ENCODE results near the gene CD300LF. TPM values are rescaled to one million over a fixed set of nuclear protein-coding genes. Genes with fewer than 3 reads are reported as not detected.

CD300LF gene
- total RNA-seq, 1 experiment from 2014 or later, result not detected

DNA sequence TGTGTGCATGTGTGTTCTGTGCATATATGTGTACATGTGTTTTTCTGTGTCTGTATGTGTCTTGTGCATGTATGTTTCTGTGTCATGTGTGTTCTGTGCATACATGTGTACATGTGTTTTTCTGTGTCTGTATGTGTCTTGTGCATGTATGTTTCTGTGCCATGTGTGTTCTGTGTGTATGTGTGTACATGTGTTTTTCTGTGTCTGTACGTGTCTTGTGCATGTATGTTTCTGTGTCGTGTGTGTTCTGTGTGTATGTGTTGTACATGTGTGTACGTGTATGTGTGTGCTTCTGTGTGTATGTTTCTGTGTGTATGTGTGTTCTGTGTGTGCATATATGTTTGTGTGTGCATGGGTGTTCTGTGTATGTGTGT is 16.0 kb upstream of the CD300LF start:
- POLR2A ChIA-PET (ENCODE audit: unreplicated experiment), result no interaction called here

DNA sequence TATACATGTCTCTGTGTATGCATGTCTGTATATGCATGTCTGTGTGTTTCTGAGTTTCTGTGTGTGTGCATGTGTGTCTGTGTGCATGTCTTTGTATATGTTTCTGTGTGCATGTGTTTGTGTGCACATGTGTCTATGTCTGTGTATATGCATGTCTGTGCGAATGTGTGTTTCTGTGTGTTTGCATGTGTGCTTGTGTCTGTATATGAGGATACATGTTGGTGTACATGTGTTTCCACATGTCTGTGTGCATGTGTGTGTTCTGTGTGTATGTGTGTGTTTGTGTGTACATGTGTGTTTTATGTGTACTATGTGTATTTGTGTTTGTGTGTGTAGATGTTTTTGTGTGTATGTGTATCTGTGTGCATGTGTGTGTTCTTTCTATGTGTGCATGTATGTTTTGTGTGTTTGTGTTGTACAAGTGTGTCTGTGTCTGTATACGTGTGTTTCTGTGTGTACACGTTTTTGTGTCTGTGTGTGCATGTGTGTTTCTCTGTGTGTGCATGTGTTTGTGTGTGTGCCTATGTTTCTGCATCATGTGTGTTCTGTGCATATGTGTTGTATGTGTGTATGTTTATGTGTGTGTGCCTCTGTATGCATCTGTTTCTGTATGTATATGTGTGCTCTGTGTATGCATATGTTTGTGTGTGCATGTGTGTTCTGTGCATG is 15.4 kb upstream of the CD300LF start:
- Histone ChIP-seq H3K79me2 (ENCODE audit: low read length) (no peaks in the 10 kb centered on the region), H2AFZ (ENCODE audit: low read length) (no peak overlapping the region), H3F3A (ENCODE audit: low read length, unreplicated experiment) (peaks cover 5% of the 10 kb centered on the region), H3K36me3 (ENCODE audit: low read depth, low read length) (no peaks in the 10 kb centered on the region), H4K20me1 (ENCODE audit: low read length) (no peaks in the 10 kb centered on the region), H3K9ac (ENCODE audit: low read length) (no peak overlapping the region), H3K4me3 (ENCODE audit: low read length) (no peak overlapping the region), H3K27me3 (ENCODE audit: low read length) (peaks cover 39% of the 10 kb centered on the region), H3K9me2 (replicated peaks; ENCODE audit: low read length) (no peaks in the 10 kb centered on the region), H3K27ac (ENCODE audit: low read length) (no peak overlapping the region), H3K4me1 (ENCODE audit: insufficient read depth, low read length) (peaks cover 11% of the 10 kb centered on the region; the same call in 1 of the 2 replicates), H3K4me2 (ENCODE audit: low read length) (no peak overlapping the region), H3K9me3 (ENCODE audit: low read length) (no peaks in the 10 kb centered on the region)
- TF ChIP-seq EZH2phosphoT487 (IDR thresholded peaks at IDR 0.05; ENCODE audit: borderline replicate concordance, low read length), result no peak
- TF ChIP-seq, protein P1, sequence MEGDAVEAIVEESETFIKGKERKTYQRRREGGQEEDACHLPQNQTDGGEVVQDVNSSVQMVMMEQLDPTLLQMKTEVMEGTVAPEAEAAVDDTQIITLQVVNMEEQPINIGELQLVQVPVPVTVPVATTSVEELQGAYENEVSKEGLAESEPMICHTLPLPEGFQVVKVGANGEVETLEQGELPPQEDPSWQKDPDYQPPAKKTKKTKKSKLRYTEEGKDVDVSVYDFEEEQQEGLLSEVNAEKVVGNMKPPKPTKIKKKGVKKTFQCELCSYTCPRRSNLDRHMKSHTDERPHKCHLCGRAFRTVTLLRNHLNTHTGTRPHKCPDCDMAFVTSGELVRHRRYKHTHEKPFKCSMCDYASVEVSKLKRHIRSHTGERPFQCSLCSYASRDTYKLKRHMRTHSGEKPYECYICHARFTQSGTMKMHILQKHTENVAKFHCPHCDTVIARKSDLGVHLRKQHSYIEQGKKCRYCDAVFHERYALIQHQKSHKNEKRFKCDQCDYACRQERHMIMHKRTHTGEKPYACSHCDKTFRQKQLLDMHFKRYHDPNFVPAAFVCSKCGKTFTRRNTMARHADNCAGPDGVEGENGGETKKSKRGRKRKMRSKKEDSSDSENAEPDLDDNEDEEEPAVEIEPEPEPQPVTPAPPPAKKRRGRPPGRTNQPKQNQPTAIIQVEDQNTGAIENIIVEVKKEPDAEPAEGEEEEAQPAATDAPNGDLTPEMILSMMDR (conservative IDR thresholded peaks at IDR 0.05; ENCODE audit: low read depth, low read length), result no peak
- no peak for TF ChIP-seq EZH2 (IDR thresholded peaks at IDR 0.05; ENCODE audit: low read length, unreplicated experiment)
- ChIA-PET CTCF (no interaction called here), POLR2A (ENCODE audit: unreplicated experiment) (no interaction called here)
- ATAC-seq, result no peak
- intact Hi-C loops (cut with micrococcal nuclease), result no loop called here
- BruUV-seq (replicated peaks), result no TSS peak
- DNase-seq, result no peak

More for the DNA sequence above, 16.0 kb upstream of the CD300LF start:
- CTCF ChIA-PET, result no interaction called here
- no peaks in the 10 kb centered on the region for H3K36me3 ChIP-seq (ENCODE audit: low read depth, low read length)
- peaks cover 11% of the 10 kb centered on the region; the same call in 1 of the 2 replicates for H3K4me1 ChIP-seq (ENCODE audit: insufficient read depth, low read length)
- no peak overlapping the region for H3K4me2 ChIP-seq (ENCODE audit: low read length)
- H3K27ac ChIP-seq (ENCODE audit: low read length), result no peak overlapping the region
- BruUV-seq (replicated peaks), result no TSS peak
- peaks cover 5% of the 10 kb centered on the region for H3F3A ChIP-seq (ENCODE audit: low read length, unreplicated experiment)
- TF ChIP-seq, protein P1 (conservative IDR thresholded peaks at IDR 0.05; ENCODE audit: low read depth, low read length), result no peak
- TF ChIP-seq EZH2 (IDR thresholded peaks at IDR 0.05; ENCODE audit: low read length, unreplicated experiment) (no peak), EZH2phosphoT487 (IDR thresholded peaks at IDR 0.05; ENCODE audit: borderline replicate concordance, low read length) (no peak)
- H3K4me3 ChIP-seq (ENCODE audit: low read length), result no peak overlapping the region
- peaks cover 38% of the 10 kb centered on the region for H3K27me3 ChIP-seq (ENCODE audit: low read length)
- no peaks in the 10 kb centered on the region for H3K9me2 ChIP-seq (replicated peaks; ENCODE audit: low read length)
- no peak overlapping the region for H2AFZ ChIP-seq (ENCODE audit: low read length)
- no peaks in the 10 kb centered on the region for H3K9me3 ChIP-seq (ENCODE audit: low read length)
- no peaks in the 10 kb centered on the region for H4K20me1 ChIP-seq (ENCODE audit: low read length)
- no peak for DNase-seq
- intact Hi-C loops (cut with micrococcal nuclease), result no loop called here
- no peaks in the 10 kb centered on the region for H3K79me2 ChIP-seq (ENCODE audit: low read length)
- H3K9ac ChIP-seq (ENCODE audit: low read length), result no peak overlapping the region
- ATAC-seq, result no peak

DNA sequence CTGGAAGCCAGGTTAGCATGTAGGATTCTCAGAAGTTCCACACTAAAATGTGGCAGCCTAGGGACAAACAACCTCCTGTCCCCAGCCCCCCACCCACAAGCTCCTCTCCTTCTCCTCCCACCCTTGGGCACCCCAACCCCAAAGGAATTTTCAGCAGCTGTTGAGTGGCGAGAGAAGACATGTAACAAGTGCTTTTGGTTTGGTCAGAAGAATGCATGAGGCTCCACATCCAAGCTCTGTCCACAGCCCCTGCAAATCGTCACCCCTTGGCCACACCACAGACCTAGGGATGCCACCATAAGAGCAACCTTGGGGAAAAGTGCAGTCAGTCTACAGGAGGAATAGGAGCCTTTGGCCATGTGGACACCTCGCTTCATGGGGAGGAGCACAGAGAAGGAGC is 12.4 kb upstream of the CD300LF start:
- Histone ChIP-seq H3K36me3 (ENCODE audit: low read depth, low read length) (no peaks in the 10 kb centered on the region), H3K4me3 (ENCODE audit: low read length) (no peak overlapping the region), H3K4me2 (ENCODE audit: low read length) (no peak overlapping the region), H3F3A (ENCODE audit: low read length, unreplicated experiment) (peaks cover 5% of the 10 kb centered on the region), H4K20me1 (ENCODE audit: low read length) (no peaks in the 10 kb centered on the region), H3K4me1 (ENCODE audit: insufficient read depth, low read length) (0 out of 2 replicates have a peak, but pooled peaks cover under 1% of the 10 kb centered on the region), H3K9me2 (replicated peaks; ENCODE audit: low read length) (no peaks in the 10 kb centered on the region), H3K27me3 (ENCODE audit: low read length) (peaks cover 57% of the 10 kb centered on the region), H3K79me2 (ENCODE audit: low read length) (no peaks in the 10 kb centered on the region), H3K9ac (ENCODE audit: low read length) (no peak overlapping the region), H3K9me3 (ENCODE audit: low read length) (no peaks in the 10 kb centered on the region), H2AFZ (ENCODE audit: low read length) (no peak overlapping the region), H3K27ac (ENCODE audit: low read length) (no peak overlapping the region)
- ATAC-seq (no peak), DNase-seq (no peak)
- TF ChIP-seq EZH2phosphoT487 (IDR thresholded peaks at IDR 0.05; ENCODE audit: borderline replicate concordance, low read length) (no peak), EZH2 (IDR thresholded peaks at IDR 0.05; ENCODE audit: low read length, unreplicated experiment) (no peak)
- TF ChIP-seq, protein P1 (conservative IDR thresholded peaks at IDR 0.05; ENCODE audit: low read depth, low read length), result no peak
- POLR2A ChIA-PET (ENCODE audit: unreplicated experiment), result no interaction called here
- CTCF ChIA-PET, result no interaction called here
- no TSS peak for BruUV-seq (replicated peaks)
- intact Hi-C loops (cut with micrococcal nuclease), result no loop called here

Data from PC-3 (cell line).